ENCODE results near the gene AGPAT2. TPM values are rescaled to one million over a fixed set of nuclear protein-coding genes. Genes with fewer than 3 reads are reported as not detected.
A peak's percentile ranks its signal among the peaks of the same experiment; 100 is the strongest.

AGPAT2 gene
- total RNA-seq, 1 experiment from 2014 or later, result 103 TPM

DNA sequence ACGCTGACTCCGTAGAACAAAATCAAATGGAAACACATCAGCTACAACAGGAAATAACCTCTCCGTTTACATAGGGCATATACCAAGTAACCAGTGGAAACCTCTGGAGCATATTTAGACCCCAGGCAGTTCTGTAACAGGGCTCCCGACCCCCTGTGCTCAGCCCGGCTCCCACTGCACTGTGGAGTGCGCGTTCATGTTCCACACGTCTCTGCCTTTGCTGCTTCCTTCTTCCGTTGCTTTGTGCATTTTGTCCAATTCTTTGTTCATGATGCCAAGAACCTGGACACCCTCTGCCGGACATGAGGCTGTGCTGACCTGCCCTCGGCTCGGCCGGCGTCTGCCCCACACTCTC is 5.9 kb upstream of the AGPAT2 start:
- TF ChIP-seq, protein P1, sequence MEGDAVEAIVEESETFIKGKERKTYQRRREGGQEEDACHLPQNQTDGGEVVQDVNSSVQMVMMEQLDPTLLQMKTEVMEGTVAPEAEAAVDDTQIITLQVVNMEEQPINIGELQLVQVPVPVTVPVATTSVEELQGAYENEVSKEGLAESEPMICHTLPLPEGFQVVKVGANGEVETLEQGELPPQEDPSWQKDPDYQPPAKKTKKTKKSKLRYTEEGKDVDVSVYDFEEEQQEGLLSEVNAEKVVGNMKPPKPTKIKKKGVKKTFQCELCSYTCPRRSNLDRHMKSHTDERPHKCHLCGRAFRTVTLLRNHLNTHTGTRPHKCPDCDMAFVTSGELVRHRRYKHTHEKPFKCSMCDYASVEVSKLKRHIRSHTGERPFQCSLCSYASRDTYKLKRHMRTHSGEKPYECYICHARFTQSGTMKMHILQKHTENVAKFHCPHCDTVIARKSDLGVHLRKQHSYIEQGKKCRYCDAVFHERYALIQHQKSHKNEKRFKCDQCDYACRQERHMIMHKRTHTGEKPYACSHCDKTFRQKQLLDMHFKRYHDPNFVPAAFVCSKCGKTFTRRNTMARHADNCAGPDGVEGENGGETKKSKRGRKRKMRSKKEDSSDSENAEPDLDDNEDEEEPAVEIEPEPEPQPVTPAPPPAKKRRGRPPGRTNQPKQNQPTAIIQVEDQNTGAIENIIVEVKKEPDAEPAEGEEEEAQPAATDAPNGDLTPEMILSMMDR (conservative IDR thresholded peaks at IDR 0.05; ENCODE audit: low read depth, low read length), result no peak
- TF ChIP-seq EZH2 (IDR thresholded peaks at IDR 0.05; ENCODE audit: low read length, unreplicated experiment), result no peak
- TF ChIP-seq EZH2phosphoT487 (IDR thresholded peaks at IDR 0.05; ENCODE audit: borderline replicate concordance, low read length), result no peak
- Histone ChIP-seq H3K36me3 (ENCODE audit: low read depth, low read length) (no peaks in the 10 kb centered on the region), H3K27ac (ENCODE audit: low read length) (peak overlapping the region; percentile 69), H2AFZ (ENCODE audit: low read length) (no peak overlapping the region), H3K9me2 (replicated peaks; ENCODE audit: low read length) (no peaks in the 10 kb centered on the region), H3K9me3 (ENCODE audit: low read length) (no peaks in the 10 kb centered on the region), H3K9ac (ENCODE audit: low read length) (peak overlapping the region; percentile 29; the same call in 1 of the 2 replicates), H3F3A (ENCODE audit: low read length, unreplicated experiment) (no peaks in the 10 kb centered on the region), H3K27me3 (ENCODE audit: low read length) (no peaks in the 10 kb centered on the region), H3K79me2 (ENCODE audit: low read length) (no peaks in the 10 kb centered on the region), H3K4me1 (ENCODE audit: insufficient read depth, low read length) (peaks cover 36% of the 10 kb centered on the region), H3K4me3 (ENCODE audit: low read length) (no peak overlapping the region), H4K20me1 (ENCODE audit: low read length) (no peaks in the 10 kb centered on the region), H3K4me2 (ENCODE audit: low read length) (peak overlapping the region; percentile 75)
- ATAC-seq, result no peak
- ChIA-PET CTCF (interaction anchor here (0.6 to 1.1 kb wide), 3 partner anchors 20 to 208 kb away, joined by 3 to 4 read pairs (median 3); no protein-coding TSS in a partner anchor), POLR2A (ENCODE audit: unreplicated experiment) (no interaction called here)
- no peak for DNase-seq
- intact Hi-C loops (cut with micrococcal nuclease), result loop anchor here (5.0 kb wide), 1 partner anchor 206 kb away; no protein-coding TSS in a partner anchor
- no TSS peak for BruUV-seq (replicated peaks)

GRCh38 chr9:136692185-136693134 is 5.2 kb upstream of the AGPAT2 start:
- Histone ChIP-seq H3K27me3 (ENCODE audit: low read length) (no peaks in the 10 kb centered on the region), H3K9me3 (ENCODE audit: low read length) (no peaks in the 10 kb centered on the region), H2AFZ (ENCODE audit: low read length) (no peak overlapping the region), H3K4me2 (ENCODE audit: low read length) (0 out of 2 replicates have a peak overlapping the region, but pooled peaks have one; percentile 75), H4K20me1 (ENCODE audit: low read length) (no peaks in the 10 kb centered on the region), H3K36me3 (ENCODE audit: low read depth, low read length) (no peaks in the 10 kb centered on the region), H3K9me2 (replicated peaks; ENCODE audit: low read length) (no peaks in the 10 kb centered on the region), H3F3A (ENCODE audit: low read length, unreplicated experiment) (no peaks in the 10 kb centered on the region), H3K79me2 (ENCODE audit: low read length) (no peaks in the 10 kb centered on the region), H3K4me3 (ENCODE audit: low read length) (no peak overlapping the region), H3K9ac (ENCODE audit: low read length) (no peak overlapping the region), H3K4me1 (ENCODE audit: insufficient read depth, low read length) (peaks cover 41% of the 10 kb centered on the region), H3K27ac (ENCODE audit: low read length) (no peak overlapping the region)
- POLR2A ChIA-PET (ENCODE audit: unreplicated experiment), result no interaction called here
- intact Hi-C loops (cut with micrococcal nuclease), result loop anchor here (5.0 kb wide), 1 partner anchor 205 kb away; no protein-coding TSS in a partner anchor
- ATAC-seq, result no peak
- CTCF ChIA-PET, result no interaction called here
- BruUV-seq (replicated peaks), result no TSS peak
- no peak for DNase-seq
- TF ChIP-seq EZH2phosphoT487 (IDR thresholded peaks at IDR 0.05; ENCODE audit: borderline replicate concordance, low read length) (no peak), EZH2 (IDR thresholded peaks at IDR 0.05; ENCODE audit: low read length, unreplicated experiment) (no peak)
- TF ChIP-seq, protein P1 (conservative IDR thresholded peaks at IDR 0.05; ENCODE audit: low read depth, low read length), result no peak
